Measurements from ENCODE around the gene ARHGAP33. TPM values are rescaled to one million over a fixed set of nuclear protein-coding genes. Genes with fewer than 3 reads are reported as not detected.

Gene ARHGAP33
- total and polyA plus RNA-seq, 2 experiments from 2014 or later: 11.6 to 22.1 TPM

DNA sequence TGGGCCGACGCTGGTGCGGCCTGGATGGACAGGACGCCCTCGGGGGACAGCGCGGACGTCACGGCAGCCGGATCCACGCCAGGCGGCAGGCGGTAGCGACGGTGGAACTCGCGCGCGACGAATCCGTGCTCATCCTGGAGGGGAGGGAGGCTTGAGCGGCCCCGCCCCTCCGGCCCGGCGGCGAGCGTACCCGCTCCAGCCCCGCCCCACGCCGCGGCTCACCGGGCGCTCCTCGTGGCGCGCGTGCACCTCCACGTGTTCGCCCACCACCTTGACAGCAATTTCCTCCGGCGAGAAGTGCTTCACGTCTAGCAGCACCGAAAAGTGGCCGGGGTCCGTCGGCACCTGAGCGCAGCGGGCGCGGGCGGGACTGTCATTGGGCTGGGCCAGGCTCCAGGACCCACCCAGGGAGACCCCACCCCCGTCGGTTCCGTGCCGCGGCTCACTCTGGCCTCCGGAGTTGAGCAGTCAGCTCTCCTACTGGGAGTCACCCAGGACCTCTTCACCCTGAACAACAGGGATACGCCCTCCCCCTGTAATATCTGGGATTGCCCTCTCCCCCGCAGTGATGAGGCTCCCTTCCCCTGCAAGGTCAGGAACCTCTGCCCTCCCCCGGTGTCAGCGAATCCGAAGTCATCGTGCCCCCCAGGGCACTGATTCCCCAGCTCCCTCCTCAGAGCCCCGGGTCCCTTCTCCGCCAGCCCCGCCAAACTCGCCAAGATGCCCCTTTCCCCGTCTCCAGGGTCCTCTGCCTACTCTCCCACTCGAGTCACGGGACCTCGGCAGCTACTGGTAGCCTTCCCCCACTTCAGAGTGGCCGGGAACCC lies 19.6 kb upstream of the ARHGAP33 start (continued):
- TF ChIP-seq, protein P1, sequence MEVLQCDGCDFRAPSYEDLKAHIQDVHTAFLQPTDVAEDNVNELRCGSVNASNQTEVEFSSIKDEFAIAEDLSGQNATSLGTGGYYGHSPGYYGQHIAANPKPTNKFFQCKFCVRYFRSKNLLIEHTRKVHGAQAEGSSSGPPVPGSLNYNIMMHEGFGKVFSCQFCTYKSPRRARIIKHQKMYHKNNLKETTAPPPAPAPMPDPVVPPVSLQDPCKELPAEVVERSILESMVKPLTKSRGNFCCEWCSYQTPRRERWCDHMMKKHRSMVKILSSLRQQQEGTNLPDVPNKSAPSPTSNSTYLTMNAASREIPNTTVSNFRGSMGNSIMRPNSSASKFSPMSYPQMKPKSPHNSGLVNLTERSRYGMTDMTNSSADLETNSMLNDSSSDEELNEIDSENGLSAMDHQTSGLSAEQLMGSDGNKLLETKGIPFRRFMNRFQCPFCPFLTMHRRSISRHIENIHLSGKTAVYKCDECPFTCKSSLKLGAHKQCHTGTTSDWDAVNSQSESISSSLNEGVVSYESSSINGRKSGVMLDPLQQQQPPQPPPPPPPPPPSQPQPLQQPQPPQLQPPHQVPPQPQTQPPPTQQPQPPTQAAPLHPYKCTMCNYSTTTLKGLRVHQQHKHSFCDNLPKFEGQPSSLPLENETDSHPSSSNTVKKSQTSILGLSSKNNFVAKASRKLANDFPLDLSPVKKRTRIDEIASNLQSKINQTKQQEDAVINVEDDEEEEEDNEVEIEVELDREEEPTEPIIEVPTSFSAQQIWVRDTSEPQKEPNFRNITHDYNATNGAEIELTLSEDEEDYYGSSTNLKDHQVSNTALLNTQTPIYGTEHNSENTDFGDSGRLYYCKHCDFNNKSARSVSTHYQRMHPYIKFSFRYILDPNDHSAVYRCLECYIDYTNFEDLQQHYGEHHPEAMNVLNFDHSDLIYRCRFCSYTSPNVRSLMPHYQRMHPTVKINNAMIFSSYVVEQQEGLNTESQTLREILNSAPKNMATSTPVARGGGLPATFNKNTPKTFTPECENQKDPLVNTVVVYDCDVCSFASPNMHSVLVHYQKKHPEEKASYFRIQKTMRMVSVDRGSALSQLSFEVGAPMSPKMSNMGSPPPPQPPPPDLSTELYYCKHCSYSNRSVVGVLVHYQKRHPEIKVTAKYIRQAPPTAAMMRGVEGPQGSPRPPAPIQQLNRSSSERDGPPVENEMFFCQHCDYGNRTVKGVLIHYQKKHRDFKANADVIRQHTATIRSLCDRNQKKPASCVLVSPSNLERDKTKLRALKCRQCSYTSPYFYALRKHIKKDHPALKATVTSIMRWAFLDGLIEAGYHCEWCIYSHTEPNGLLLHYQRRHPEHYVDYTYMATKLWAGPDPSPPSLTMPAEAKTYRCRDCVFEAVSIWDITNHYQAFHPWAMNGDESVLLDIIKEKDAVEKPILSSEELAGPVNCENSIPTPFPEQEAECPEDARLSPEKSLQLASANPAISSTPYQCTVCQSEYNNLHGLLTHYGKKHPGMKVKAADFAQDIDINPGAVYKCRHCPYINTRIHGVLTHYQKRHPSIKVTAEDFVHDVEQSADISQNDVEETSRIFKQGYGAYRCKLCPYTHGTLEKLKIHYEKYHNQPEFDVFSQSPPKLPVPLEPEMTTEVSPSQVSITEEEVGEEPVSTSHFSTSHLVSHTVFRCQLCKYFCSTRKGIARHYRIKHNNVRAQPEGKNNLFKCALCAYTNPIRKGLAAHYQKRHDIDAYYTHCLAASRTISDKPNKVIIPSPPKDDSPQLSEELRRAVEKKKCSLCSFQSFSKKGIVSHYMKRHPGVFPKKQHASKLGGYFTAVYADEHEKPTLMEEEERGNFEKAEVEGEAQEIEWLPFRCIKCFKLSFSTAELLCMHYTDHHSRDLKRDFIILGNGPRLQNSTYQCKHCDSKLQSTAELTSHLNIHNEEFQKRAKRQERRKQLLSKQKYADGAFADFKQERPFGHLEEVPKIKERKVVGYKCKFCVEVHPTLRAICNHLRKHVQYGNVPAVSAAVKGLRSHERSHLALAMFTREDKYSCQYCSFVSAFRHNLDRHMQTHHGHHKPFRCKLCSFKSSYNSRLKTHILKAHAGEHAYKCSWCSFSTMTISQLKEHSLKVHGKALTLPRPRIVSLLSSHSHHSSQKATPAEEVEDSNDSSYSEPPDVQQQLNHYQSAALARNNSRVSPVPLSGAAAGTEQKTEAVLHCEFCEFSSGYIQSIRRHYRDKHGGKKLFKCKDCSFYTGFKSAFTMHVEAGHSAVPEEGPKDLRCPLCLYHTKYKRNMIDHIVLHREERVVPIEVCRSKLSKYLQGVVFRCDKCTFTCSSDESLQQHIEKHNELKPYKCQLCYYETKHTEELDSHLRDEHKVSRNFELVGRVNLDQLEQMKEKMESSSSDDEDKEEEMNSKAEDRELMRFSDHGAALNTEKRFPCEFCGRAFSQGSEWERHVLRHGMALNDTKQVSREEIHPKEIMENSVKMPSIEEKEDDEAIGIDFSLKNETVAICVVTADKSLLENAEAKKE (CRISPR knock-in tag; IDR thresholded peaks at IDR 0.05): no peak

DNA sequence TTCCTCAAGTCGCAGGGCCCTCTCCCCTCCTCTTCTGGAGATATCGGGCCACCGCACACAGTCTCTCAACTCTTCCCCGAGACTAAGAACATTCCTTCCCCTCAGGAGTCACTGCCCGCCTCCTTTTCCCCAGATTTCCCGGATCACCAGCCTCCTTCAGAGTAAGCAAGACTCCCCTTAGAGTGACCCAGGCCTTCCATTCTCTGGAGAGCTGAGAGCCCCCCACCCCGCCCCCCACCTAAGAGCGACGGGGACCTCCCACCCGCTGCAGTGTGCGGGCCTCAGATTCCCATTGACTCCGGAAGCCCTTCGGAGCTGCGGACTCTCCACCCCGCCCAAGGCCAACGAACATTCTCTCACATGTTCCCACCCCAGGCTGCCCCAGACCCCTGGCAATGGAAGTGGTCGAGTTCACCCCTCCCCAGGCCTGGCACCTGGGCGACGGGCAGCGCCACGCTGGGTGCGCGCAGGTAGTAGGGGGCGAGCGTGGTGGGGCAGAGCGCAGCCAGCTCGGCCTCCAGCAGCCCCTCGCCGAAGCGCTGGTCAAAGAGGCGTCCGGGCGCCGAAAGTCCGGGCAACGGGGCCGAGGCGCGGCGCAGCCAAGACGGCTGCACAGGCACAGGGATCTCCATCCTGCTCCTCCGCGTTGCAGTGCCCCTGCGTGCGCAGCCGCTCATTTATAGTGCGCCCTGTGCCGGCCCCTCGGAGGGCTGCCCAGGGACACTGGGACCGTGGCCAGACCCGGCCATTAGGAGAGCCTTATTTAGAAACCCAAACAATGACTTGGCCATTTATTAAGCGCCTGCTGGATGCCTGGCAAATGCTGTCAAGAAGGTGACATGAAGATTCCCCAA lies 18.8 kb upstream of the ARHGAP33 start, which contains the start of gene HSPB6:
Gene HSPB6 (minus strand): TSS at position 653 of the 854 bp plus-strand sequence. CDS start 21 bp downstream, at position 632.
- peak within 1 kb of the TSS; percentile 94 for H3K4me3 ChIP-seq
- Mint-ChIP-seq H3K27ac (peak within 1 kb of the TSS; percentile 93), H3K4me1 (peaks cover 15% of the 10 kb centered on the region), H3K27me3 (ENCODE audit: insufficient read depth, low read depth, poor library complexity) (peaks cover 38% of the 10 kb centered on the region), H3K9me3 (no peaks in the 10 kb centered on the region; the same call in 2 of the 3 replicates), H3K4me3 (peak within 1 kb of the TSS; percentile 83), H3K36me3 (ENCODE audit: low read depth) (peaks cover 21% of the 10 kb centered on the region)
- ATAC-seq (peak; percentile 25), DNase-seq (ENCODE audit: low spot score) (peak; percentile 70)
- H3K36me3 ChIP-seq (ENCODE audit: insufficient read depth): peaks cover 6% of the 10 kb centered on the region; the same call in 1 of the 2 replicates
- H4K20me1 ChIP-seq (replicated peaks; ENCODE audit: insufficient read depth): peaks cover 3% of the 10 kb centered on the region
- TF ChIP-seq CREB1 (CRISPR knock-in tag; IDR thresholded peaks at IDR 0.05; ENCODE audit: low read depth) (no peak), POLR2AphosphoS5 (IDR thresholded peaks at IDR 0.05; ENCODE audit: low read depth) (0 out of 2 replicates have a peak, but pooled peaks have one; percentile 44)
- H3K4me2 ChIP-seq: peak within 1 kb of the TSS; percentile 93
- peak within 1 kb of the TSS; percentile 90 for H2AFZ ChIP-seq
- H3K27me3 ChIP-seq (ENCODE audit: insufficient read depth): peaks cover 28% of the 10 kb centered on the region
- peaks cover 13% of the 10 kb centered on the region for H3K79me2 ChIP-seq (replicated peaks; ENCODE audit: insufficient read depth)
- no peak within 1 kb of the TSS for H3K27ac ChIP-seq (ENCODE audit: low read depth)
- peaks cover 4% of the 10 kb centered on the region for H3K4me1 ChIP-seq (ENCODE audit: insufficient read depth)
- peaks cover 9% of the 10 kb centered on the region; the same call in 1 of the 2 replicates for H3F3A ChIP-seq (replicated peaks; ENCODE audit: low read depth)
- no peaks in the 10 kb centered on the region for H3K9me2 ChIP-seq (ENCODE audit: insufficient read depth)

All from GM23338 (cell line).